ENCODE measurements around the gene UHMK1. TPM values are rescaled to one million over a fixed set of nuclear protein-coding genes. Genes with fewer than 3 reads are reported as not detected.
A peak's percentile ranks its signal among the peaks of the same experiment; 100 is the strongest.
"Not testable (repeated sequence)": the region's sequence is repeated elsewhere in the genome, so short reads cannot be mapped to it uniquely, and the experiment has no call there.

UHMK1 gene
- total RNA-seq, 6 experiments from 2014 or later = 97.6 to 121 (median 105) TPM

GRCh38 chr1:162565460-162565859 is 67.8 kb downstream of the UHMK1 start:
- peaks cover 4% of the 10 kb centered on the region; the same call in 1 of the 2 replicates for H3K27me3 Mint-ChIP-seq (ENCODE audit: insufficient read depth)

GRCh38 chr1:162566870-162567269 is 69.3 kb downstream of the UHMK1 start:
- Mint-ChIP-seq H3K9me3 (no peaks in the 10 kb centered on the region), H3K27ac (peak overlapping the region; percentile 12), H3K4me1 (ENCODE audit: low read depth) (peaks cover 87% of the 10 kb centered on the region), H3K4me3 (no peak overlapping the region), H3K36me3 (ENCODE audit: low read depth) (peaks cover 62% of the 10 kb centered on the region), H3K27me3 (ENCODE audit: insufficient read depth) (peaks cover 2% of the 10 kb centered on the region)
- TF ChIP-seq CTCF (IDR thresholded peaks at IDR 0.05) = 0 out of 2 replicates have a peak, but pooled peaks have one; percentile 17
- DNase-seq = no peak

More at GRCh38 chr1:162565460-162565859, 67.8 kb downstream of the UHMK1 start:
- peaks cover 80% of the 10 kb centered on the region for H3K4me1 Mint-ChIP-seq (ENCODE audit: low read depth)
- DNase-seq = no peak
- H3K27ac Mint-ChIP-seq = no peak overlapping the region
- H3K4me3 Mint-ChIP-seq = peak overlapping the region; percentile 95
- no peaks in the 10 kb centered on the region for H3K9me3 Mint-ChIP-seq
- peaks cover 60% of the 10 kb centered on the region for H3K36me3 Mint-ChIP-seq (ENCODE audit: low read depth)
- TF ChIP-seq CTCF (IDR thresholded peaks at IDR 0.05) = no peak

DNA sequence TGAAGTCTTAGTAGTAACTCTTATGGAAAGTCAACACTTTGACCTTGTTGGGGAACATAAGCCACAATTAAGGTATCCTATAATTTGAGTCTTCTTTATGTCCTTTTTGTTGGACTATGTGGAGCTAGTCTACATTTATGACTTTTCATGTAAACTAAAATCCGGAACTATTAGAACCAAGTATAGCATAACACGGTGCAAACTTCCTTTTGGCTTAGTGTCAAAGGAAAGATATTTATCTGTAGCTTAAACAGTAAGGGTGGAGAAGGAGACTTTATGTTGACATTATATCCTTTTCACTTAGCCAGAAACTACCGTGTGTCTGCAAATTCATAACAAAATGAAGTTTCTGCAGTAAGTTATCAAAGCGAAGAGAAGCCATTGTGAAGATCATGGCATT is 71.2 kb downstream of the UHMK1 start:
- DNase-seq = no peak
- Mint-ChIP-seq H3K27ac (peak overlapping the region; percentile 15), H3K4me1 (ENCODE audit: low read depth) (peaks cover 91% of the 10 kb centered on the region), H3K36me3 (ENCODE audit: low read depth) (peaks cover 58% of the 10 kb centered on the region), H3K9me3 (no peaks in the 10 kb centered on the region), H3K27me3 (ENCODE audit: insufficient read depth) (no peaks in the 10 kb centered on the region; the same call in 1 of the 2 replicates), H3K4me3 (no peak overlapping the region)
- TF ChIP-seq CTCF (IDR thresholded peaks at IDR 0.05) = no peak

GRCh38 chr1:162570718-162571117 is 73.1 kb downstream of the UHMK1 start:
- Mint-ChIP-seq H3K4me3 (no peak overlapping the region), H3K27me3 (ENCODE audit: insufficient read depth) (peaks cover 2% of the 10 kb centered on the region), H3K4me1 (ENCODE audit: low read depth) (peaks cover 72% of the 10 kb centered on the region), H3K36me3 (ENCODE audit: low read depth) (peaks cover 47% of the 10 kb centered on the region), H3K27ac (peak overlapping the region; percentile 36; the same call in 1 of the 2 replicates), H3K9me3 (no peaks in the 10 kb centered on the region)
- no peak for TF ChIP-seq CTCF (IDR thresholded peaks at IDR 0.05)
- DNase-seq = no peak

DNA sequence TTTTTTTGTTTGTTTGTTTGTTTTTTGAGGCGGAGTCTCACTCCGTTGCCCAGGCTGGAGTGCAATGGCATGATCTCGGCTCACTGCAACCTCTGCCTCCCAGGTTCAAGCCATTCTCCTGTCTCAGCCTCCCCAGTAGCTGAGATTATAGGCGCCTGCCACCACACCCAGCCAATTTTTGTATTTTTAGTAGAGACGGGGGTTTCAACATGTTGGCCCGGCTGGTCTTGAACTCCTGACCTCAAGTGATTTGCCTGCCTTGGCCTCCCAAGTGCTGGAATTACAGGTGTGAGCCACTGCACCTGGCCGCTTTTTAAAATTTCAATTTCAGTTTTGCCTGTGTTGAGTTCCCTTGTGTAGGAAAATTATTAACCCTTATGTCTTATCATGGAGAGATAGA is 73.5 kb downstream of the UHMK1 start:
- peaks cover 68% of the 10 kb centered on the region for H3K4me1 Mint-ChIP-seq (ENCODE audit: low read depth)
- H3K36me3 Mint-ChIP-seq (ENCODE audit: low read depth) = peaks cover 50% of the 10 kb centered on the region
- H3K9me3 Mint-ChIP-seq; H3K27ac Mint-ChIP-seq; DNase-seq; H3K4me3 Mint-ChIP-seq; H3K27me3 Mint-ChIP-seq (ENCODE audit: insufficient read depth): not testable (repeated sequence)

GRCh38 chr1:162571696-162572095 is 74.1 kb downstream of the UHMK1 start:
- TF ChIP-seq CTCF (IDR thresholded peaks at IDR 0.05) = no peak
- peak overlapping the region; percentile 60 for H3K27ac Mint-ChIP-seq
- H3K4me3 Mint-ChIP-seq = no peak overlapping the region
- peaks cover 2% of the 10 kb centered on the region for H3K27me3 Mint-ChIP-seq (ENCODE audit: insufficient read depth)
- peaks cover 45% of the 10 kb centered on the region for H3K36me3 Mint-ChIP-seq (ENCODE audit: low read depth)
- peaks cover 62% of the 10 kb centered on the region for H3K4me1 Mint-ChIP-seq (ENCODE audit: low read depth)
- no peaks in the 10 kb centered on the region for H3K9me3 Mint-ChIP-seq
- no peak for DNase-seq

Data from HFFc6 (cell line).